ENCODE results near the gene SLC38A7.
"Not testable (repeated sequence)": the region's sequence is repeated elsewhere in the genome, so short reads cannot be mapped to it uniquely, and the experiment has no call there.

SLC38A7 gene

DNA sequence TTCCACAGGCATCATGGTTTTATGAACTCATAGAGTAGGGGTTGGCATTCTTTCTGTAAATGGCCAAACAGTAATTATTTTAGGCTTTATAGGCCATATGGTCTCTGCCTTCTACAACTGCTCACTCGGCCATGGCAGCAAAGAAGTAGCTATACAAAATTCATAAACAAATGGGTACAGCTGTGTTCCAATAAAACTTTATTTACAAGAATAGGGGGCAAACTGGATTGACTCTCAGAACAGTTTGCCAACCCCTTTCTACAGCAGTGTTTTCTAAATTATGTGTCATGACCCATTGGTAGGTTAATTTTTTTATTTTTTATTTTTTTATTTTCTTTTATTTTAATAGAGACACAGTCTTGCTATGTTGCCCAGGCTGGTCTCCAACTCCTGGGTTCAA is 29.2 kb upstream of the SLC38A7 start:
- no peak for DNase-seq (ENCODE audit: extremely low read depth, insufficient read length)
- Histone ChIP-seq H3K36me3 (ENCODE audit: control insufficient read depth, insufficient read depth, low read length) (peaks cover 13% of the 10 kb centered on the region), H3K27me3 (replicated peaks; ENCODE audit: control insufficient read depth, insufficient read depth, low read length) (no peaks in the 10 kb centered on the region), H3K4me3 (replicated peaks; ENCODE audit: low read depth, low read length) (no peak overlapping the region)
- TF ChIP-seq, protein P1, sequence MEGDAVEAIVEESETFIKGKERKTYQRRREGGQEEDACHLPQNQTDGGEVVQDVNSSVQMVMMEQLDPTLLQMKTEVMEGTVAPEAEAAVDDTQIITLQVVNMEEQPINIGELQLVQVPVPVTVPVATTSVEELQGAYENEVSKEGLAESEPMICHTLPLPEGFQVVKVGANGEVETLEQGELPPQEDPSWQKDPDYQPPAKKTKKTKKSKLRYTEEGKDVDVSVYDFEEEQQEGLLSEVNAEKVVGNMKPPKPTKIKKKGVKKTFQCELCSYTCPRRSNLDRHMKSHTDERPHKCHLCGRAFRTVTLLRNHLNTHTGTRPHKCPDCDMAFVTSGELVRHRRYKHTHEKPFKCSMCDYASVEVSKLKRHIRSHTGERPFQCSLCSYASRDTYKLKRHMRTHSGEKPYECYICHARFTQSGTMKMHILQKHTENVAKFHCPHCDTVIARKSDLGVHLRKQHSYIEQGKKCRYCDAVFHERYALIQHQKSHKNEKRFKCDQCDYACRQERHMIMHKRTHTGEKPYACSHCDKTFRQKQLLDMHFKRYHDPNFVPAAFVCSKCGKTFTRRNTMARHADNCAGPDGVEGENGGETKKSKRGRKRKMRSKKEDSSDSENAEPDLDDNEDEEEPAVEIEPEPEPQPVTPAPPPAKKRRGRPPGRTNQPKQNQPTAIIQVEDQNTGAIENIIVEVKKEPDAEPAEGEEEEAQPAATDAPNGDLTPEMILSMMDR (IDR thresholded peaks at IDR 0.05; ENCODE audit: insufficient read depth, low read length, poor library complexity, severe bottlenecking): no peak

DNA sequence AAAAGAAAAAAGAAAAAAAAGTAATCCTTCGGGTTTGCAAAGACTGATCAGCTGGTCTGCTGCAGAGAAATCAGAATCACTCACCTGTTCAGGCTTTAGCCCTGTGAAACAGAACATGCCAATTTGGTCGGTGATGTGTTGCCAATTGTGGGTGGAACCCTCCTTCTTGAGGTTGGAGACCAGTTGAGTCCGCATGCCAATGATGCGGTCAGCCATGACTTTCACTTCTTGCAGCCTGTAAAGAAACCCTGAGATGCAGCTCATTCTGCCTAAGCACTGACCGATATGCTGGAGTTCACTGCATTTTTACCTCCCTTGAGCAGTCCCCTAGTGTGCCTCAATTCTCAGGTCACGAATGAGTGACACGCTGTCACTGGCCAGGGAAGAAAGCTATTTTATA is 24.8 kb upstream of the SLC38A7 start:
- no peak overlapping the region for H3K4me3 ChIP-seq (replicated peaks; ENCODE audit: low read depth, low read length)
- H3K27me3 ChIP-seq (replicated peaks; ENCODE audit: control insufficient read depth, insufficient read depth, low read length): no peaks in the 10 kb centered on the region
- H3K36me3 ChIP-seq (ENCODE audit: control insufficient read depth, insufficient read depth, low read length): peaks cover 12% of the 10 kb centered on the region
- no peak for DNase-seq (ENCODE audit: extremely low read depth, insufficient read length)
- TF ChIP-seq, protein P1 (IDR thresholded peaks at IDR 0.05; ENCODE audit: insufficient read depth, low read length, poor library complexity, severe bottlenecking): no peak

DNA sequence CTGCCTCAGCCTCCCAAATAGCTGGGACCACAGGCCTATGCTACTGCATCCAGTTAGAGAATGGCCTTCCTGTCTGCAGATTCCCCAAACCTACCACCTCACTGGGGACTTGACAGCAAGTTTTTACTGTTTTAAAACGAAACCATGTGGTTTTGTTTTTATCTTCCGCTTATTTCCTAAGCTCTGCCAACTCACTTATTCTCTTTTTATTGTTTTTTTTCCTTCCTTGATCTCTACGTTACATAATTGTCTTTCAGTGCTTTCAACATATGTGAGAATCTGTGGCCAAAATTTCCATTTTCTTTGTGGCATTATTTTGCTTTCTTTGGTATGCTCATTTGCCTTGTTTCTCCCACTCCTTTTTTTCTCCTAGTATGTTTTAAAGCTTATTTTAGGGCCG is 14.6 kb upstream of the SLC38A7 start:
- no peaks in the 10 kb centered on the region for H3K27me3 ChIP-seq (replicated peaks; ENCODE audit: control insufficient read depth, insufficient read depth, low read length)
- no peaks in the 10 kb centered on the region for H3K36me3 ChIP-seq (ENCODE audit: control insufficient read depth, insufficient read depth, low read length)
- no peak for DNase-seq (ENCODE audit: extremely low read depth, insufficient read length)
- TF ChIP-seq, protein P1 (IDR thresholded peaks at IDR 0.05; ENCODE audit: insufficient read depth, low read length, poor library complexity, severe bottlenecking): no peak
- no peak overlapping the region for H3K4me3 ChIP-seq (replicated peaks; ENCODE audit: low read depth, low read length)

DNA sequence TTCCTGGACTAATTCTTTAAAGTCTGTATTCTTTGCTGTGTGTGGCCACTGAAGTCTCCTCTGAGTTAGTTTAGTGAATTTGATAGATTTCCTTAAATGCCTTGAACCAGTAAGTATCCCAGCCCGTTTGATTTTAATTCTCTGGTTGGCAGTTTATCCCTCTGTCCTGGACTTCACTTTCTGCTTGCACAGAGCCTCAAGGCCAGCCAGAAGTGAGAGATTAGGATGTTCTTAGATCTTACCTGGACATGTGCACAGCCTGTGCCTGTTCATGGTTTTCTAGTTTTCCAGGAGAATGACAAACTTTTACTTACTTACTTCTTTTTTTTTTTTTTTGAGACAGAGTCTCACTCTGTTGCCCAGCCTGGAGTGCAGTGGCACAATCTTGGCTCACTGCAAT is 10.8 kb upstream of the SLC38A7 start:
- Histone ChIP-seq H3K4me3 (replicated peaks; ENCODE audit: low read depth, low read length) (no peak overlapping the region), H3K27me3 (replicated peaks; ENCODE audit: control insufficient read depth, insufficient read depth, low read length) (no peaks in the 10 kb centered on the region), H3K36me3 (ENCODE audit: control insufficient read depth, insufficient read depth, low read length) (no peaks in the 10 kb centered on the region)
- TF ChIP-seq, protein P1 (IDR thresholded peaks at IDR 0.05; ENCODE audit: insufficient read depth, low read length, poor library complexity, severe bottlenecking): no peak
- DNase-seq (ENCODE audit: extremely low read depth, insufficient read length): no peak

DNA sequence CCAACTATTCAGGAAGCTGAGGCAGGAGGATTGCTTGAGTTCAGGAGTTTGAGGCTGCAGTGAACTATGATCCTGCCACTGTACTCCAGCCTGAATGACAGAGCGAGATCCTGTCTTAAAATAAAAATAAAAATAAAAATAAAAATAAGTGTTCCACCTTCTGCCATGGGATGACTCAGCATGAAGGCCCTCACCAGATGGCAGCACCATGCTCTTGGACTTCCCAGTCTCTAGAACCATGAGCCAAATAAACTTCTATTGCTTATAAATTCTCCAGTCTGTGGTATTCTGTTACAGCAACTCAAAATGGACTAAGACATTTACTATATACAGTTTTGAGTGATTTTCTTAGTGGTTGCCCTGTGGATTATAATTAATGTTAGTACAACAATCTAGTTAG is 7.9 kb upstream of the SLC38A7 start:
- Histone ChIP-seq H3K27me3 (replicated peaks; ENCODE audit: control insufficient read depth, insufficient read depth, low read length) (no peaks in the 10 kb centered on the region), H3K4me3 (replicated peaks; ENCODE audit: low read depth, low read length) (no peak overlapping the region), H3K36me3 (ENCODE audit: control insufficient read depth, insufficient read depth, low read length) (no peaks in the 10 kb centered on the region)
- TF ChIP-seq, protein P1 (IDR thresholded peaks at IDR 0.05; ENCODE audit: insufficient read depth, low read length, poor library complexity, severe bottlenecking): no peak
- DNase-seq (ENCODE audit: extremely low read depth, insufficient read length): no peak

DNA sequence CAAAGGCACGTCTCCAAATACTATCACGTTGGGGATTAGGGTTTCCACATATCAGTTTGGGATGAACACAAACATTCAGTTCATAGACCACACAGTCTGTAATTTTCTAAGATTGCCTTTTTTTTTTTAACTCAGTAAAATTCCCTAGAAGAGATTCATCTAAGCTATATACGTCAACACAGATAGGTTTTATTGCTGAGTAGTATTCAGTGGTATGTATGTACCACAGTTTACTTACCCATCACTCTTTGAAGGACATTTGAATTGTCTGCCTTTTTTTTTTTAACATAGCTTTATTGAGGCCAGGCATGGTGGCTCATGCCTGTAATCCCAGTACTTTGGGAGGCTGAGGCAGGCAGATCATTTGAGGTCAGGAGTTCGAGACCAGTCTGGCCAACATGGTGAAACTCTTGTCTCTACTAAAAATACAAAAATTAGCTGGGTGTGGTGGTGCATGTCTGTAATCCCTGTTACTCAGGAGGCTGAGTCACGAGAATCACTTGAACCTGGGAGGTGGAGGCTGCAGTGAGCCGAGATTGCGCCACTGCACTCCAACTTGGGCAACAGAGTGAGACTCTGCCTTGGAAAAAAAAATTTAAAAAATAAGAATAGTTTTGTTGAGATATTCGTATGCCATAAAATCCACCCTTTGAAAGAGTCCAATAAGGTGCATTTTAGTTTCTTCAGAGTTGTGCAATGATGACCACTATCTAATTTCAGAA is 2.6 kb upstream of the SLC38A7 start:
- DNase-seq (ENCODE audit: extremely low read depth, insufficient read length); H3K36me3 ChIP-seq (ENCODE audit: control insufficient read depth, insufficient read depth, low read length); H3K27me3 ChIP-seq (replicated peaks; ENCODE audit: control insufficient read depth, insufficient read depth, low read length): not testable (repeated sequence)

More for the DNA sequence above, 2.6 kb upstream of the SLC38A7 start:
- not testable (repeated sequence) for H3K4me3 ChIP-seq (replicated peaks; ENCODE audit: low read depth, low read length)

Data from GM06990 (cell line).